Astrocyte (in vitro differentiated cells and primary cell): ENCODE data around the gene TRIM44.

Experiments used
- EZH2 ChIP-seq: IDR thresholded peaks from 2 replicates; pipeline ENCODE4 v1.6.1; 2012; ENCODE audit warnings: mild to moderate bottlenecking, low read length, inconsistent platforms; ENCODE audit not compliant: insufficient read depth
- TF ChIP-seq, protein P1 (sequence below): IDR thresholded peaks from 2 replicates; pipeline ENCODE4 v1.5.1; 2011; ENCODE audit warnings: low read depth, mild to moderate bottlenecking, inconsistent platforms, low read length, moderate library complexity; ENCODE audit not compliant: insufficient read depth

DNA sequence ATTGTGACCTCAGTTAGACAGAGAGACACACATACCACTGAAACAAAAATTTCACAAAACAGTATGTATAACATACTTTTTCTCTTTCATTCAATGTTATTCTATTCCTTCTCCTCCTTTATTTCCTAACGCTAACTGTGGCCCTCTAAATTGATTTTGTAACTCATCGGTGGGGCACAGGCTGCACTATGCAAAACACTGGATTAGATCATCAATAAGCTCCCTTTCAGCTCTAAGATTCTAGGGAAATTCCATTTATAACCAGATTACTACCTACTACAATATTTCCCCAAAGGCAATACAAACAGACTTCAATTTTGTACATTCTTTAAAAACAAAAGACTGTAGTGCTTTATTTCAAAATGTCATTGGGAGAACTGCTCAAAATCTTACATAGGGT is 38.3 kb upstream of the TRIM44 start:
- TF ChIP-seq, protein P1, sequence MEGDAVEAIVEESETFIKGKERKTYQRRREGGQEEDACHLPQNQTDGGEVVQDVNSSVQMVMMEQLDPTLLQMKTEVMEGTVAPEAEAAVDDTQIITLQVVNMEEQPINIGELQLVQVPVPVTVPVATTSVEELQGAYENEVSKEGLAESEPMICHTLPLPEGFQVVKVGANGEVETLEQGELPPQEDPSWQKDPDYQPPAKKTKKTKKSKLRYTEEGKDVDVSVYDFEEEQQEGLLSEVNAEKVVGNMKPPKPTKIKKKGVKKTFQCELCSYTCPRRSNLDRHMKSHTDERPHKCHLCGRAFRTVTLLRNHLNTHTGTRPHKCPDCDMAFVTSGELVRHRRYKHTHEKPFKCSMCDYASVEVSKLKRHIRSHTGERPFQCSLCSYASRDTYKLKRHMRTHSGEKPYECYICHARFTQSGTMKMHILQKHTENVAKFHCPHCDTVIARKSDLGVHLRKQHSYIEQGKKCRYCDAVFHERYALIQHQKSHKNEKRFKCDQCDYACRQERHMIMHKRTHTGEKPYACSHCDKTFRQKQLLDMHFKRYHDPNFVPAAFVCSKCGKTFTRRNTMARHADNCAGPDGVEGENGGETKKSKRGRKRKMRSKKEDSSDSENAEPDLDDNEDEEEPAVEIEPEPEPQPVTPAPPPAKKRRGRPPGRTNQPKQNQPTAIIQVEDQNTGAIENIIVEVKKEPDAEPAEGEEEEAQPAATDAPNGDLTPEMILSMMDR, result no peak
- no peak for TF ChIP-seq EZH2
